T-helper 2 cell treated with Interferon-gamma antibody and Interleukin-4, amounts not matched to agents 5 μg/mL and 100 μg/mL, for 36 hours (primary cell): ENCODE measurements around the gene TFCP2L1.

Source experiments
- DNase-seq: peaks from one replicate; pipeline ENCODE4 v3.0.0; 2021; ENCODE audit warnings: low spot score
- H3K27ac Mint-ChIP-seq: one replicate; pipeline ENCODE4 v1.8.0; 2021; ENCODE audit warnings: mild to moderate bottlenecking, mixed read lengths
- H3K27me3 Mint-ChIP-seq: one replicate; pipeline ENCODE4 v1.8.0; 2021; ENCODE audit warnings: low read depth, mixed read lengths
- H3K36me3 Mint-ChIP-seq: one replicate; pipeline ENCODE4 v1.8.0; 2021; ENCODE audit warnings: low read depth, mixed read lengths
- H3K4me1 Mint-ChIP-seq: one replicate; pipeline ENCODE4 v1.8.0; 2021; ENCODE audit warnings: low read depth, mixed read lengths
- H3K4me3 Mint-ChIP-seq: one replicate; pipeline ENCODE4 v1.8.0; 2022; ENCODE audit warnings: mild to moderate bottlenecking, moderate library complexity, mixed read lengths
- H3K9me3 Mint-ChIP-seq: one replicate; pipeline ENCODE4 v1.8.0; 2021; ENCODE audit warnings: mixed read lengths

Gene TFCP2L1

GRCh38 chr2:121175326-121175725 lies 109.7 kb downstream of the TFCP2L1 start:
- no peak for DNase-seq
- no peak overlapping the region for H3K4me3 Mint-ChIP-seq
- no peak overlapping the region for H3K27ac Mint-ChIP-seq
- H3K27me3 Mint-ChIP-seq: no peaks in the 10 kb centered on the region
- H3K4me1 Mint-ChIP-seq: no peaks in the 10 kb centered on the region
- peaks cover 8% of the 10 kb centered on the region for H3K9me3 Mint-ChIP-seq
- H3K36me3 Mint-ChIP-seq: no peaks in the 10 kb centered on the region

GRCh38 chr2:121173806-121174205 lies 111.2 kb downstream of the TFCP2L1 start:
- Mint-ChIP-seq H3K4me3 (no peak overlapping the region), H3K36me3 (no peaks in the 10 kb centered on the region), H3K27me3 (no peaks in the 10 kb centered on the region)

DNA sequence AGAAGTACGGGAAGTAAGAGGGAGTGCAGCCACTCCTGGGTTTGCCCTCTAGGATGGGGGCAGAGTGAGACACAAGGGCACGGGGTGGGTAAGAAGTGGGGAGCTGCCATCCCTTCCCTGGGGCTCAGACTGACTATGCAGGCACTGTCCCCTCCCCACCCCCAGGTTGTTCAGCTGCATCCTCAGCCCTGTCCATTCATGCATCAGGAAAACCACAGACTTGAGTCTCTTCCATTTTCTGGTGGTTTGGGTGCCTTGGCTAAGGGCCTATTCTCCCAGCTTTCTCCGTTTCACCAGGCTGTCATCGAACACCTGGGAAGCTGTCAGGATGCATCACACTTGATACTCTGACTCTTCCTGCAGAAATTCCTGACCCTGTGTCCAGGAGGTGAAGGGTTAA lies 111.9 kb downstream of the TFCP2L1 start:
- Mint-ChIP-seq H3K27me3 (no peaks in the 10 kb centered on the region), H3K36me3 (no peaks in the 10 kb centered on the region), H3K9me3 (peaks cover 8% of the 10 kb centered on the region), H3K4me3 (no peak overlapping the region), H3K27ac (no peak overlapping the region), H3K4me1 (no peaks in the 10 kb centered on the region)
- no peak for DNase-seq

More at GRCh38 chr2:121173806-121174205, 111.2 kb downstream of the TFCP2L1 start:
- Mint-ChIP-seq H3K9me3 (peaks cover 8% of the 10 kb centered on the region), H3K27ac (no peak overlapping the region), H3K4me1 (no peaks in the 10 kb centered on the region)
- DNase-seq: no peak

GRCh38 chr2:121172456-121172855 lies 112.5 kb downstream of the TFCP2L1 start:
- Mint-ChIP-seq H3K4me3 (no peak overlapping the region), H3K27me3 (no peaks in the 10 kb centered on the region), H3K36me3 (no peaks in the 10 kb centered on the region), H3K4me1 (no peaks in the 10 kb centered on the region), H3K9me3 (peaks cover 8% of the 10 kb centered on the region), H3K27ac (no peak overlapping the region)
- no peak for DNase-seq

- H3K36me3 Mint-ChIP-seq: no peaks in the 10 kb centered on the region
- no peak overlapping the region for H3K4me3 Mint-ChIP-seq
- H3K27me3 Mint-ChIP-seq: no peaks in the 10 kb centered on the region
- no peak overlapping the region for H3K27ac Mint-ChIP-seq
- peaks cover 8% of the 10 kb centered on the region for H3K9me3 Mint-ChIP-seq
- peak; percentile 6 for DNase-seq
- no peaks in the 10 kb centered on the region for H3K4me1 Mint-ChIP-seq
Observed at GRCh38 chr2:121171625-121172119, 113.3 kb downstream of the TFCP2L1 start.

- H3K4me3 Mint-ChIP-seq: no peak overlapping the region
- H3K4me1 Mint-ChIP-seq: no peaks in the 10 kb centered on the region
- peaks cover 8% of the 10 kb centered on the region for H3K9me3 Mint-ChIP-seq
- H3K27me3 Mint-ChIP-seq: no peaks in the 10 kb centered on the region
- DNase-seq: no peak
- no peak overlapping the region for H3K27ac Mint-ChIP-seq
- no peaks in the 10 kb centered on the region for H3K36me3 Mint-ChIP-seq
Observed at GRCh38 chr2:121170577-121170976, 114.4 kb downstream of the TFCP2L1 start.

- Mint-ChIP-seq H3K9me3 (peaks cover 17% of the 10 kb centered on the region), H3K4me1 (no peaks in the 10 kb centered on the region), H3K4me3 (no peak overlapping the region), H3K27me3 (no peaks in the 10 kb centered on the region), H3K36me3 (no peaks in the 10 kb centered on the region), H3K27ac (no peak overlapping the region)
- DNase-seq: no peak
Observed at GRCh38 chr2:121167411-121167810, 117.6 kb downstream of the TFCP2L1 start.
